Stimulated activated CD8-positive, alpha-beta memory T cell treated with anti-CD3 and anti-CD28 coated beads, Interleukin-4, amount 100 ng/mL, for 24 hours (primary cell): Measurements from ENCODE around the gene UBE3B.
A peak's percentile ranks its signal among the peaks of the same experiment; 100 is the strongest.

Experiments
- DNase-seq: peaks from one replicate; pipeline ENCODE4 v3.0.0-alpha.2; 2020; ENCODE audit warnings: low read depth

The UBE3B gene

GRCh38 chr12:109497675-109498074 is 20.2 kb downstream of the UBE3B start:
- no peak for DNase-seq

- no peak for DNase-seq
These were observed 23.2 kb downstream of the UBE3B start for GRCh38 chr12:109500406-109501185.

GRCh38 chr12:109501299-109501698 is 23.9 kb downstream of the UBE3B start:
- DNase-seq = no peak

- no peak for DNase-seq
These were observed 24.9 kb downstream of the UBE3B start for GRCh38 chr12:109502332-109502731.

GRCh38 chr12:109503611-109504010 is 26.2 kb downstream of the UBE3B start:
- DNase-seq = no peak

GRCh38 chr12:109504068-109504467 is 26.6 kb downstream of the UBE3B start:
- DNase-seq = no peak

- no peak for DNase-seq
These were observed 32.8 kb downstream of the UBE3B start for GRCh38 chr12:109510196-109510595.

GRCh38 chr12:109512608-109513007 is 35.2 kb downstream of the UBE3B start:
- no peak for DNase-seq

GRCh38 chr12:109513051-109513450 is 35.6 kb downstream of the UBE3B start:
- DNase-seq = no peak

GRCh38 chr12:109513977-109514376 is 36.5 kb downstream of the UBE3B start:
- no peak for DNase-seq

GRCh38 chr12:109517619-109518018 is 40.2 kb downstream of the UBE3B start:
- DNase-seq = no peak

- peak; percentile 37 for DNase-seq
These were observed 41.6 kb downstream of the UBE3B start for GRCh38 chr12:109518820-109519665.

- no peak for DNase-seq
These were observed 42.4 kb downstream of the UBE3B start for GRCh38 chr12:109519787-109520186.

- no peak for DNase-seq
These were observed 44.4 kb downstream of the UBE3B start for GRCh38 chr12:109521831-109522230.

GRCh38 chr12:109523071-109523470 is 45.6 kb downstream of the UBE3B start:
- DNase-seq = no peak

GRCh38 chr12:109523504-109523903 is 46.1 kb downstream of the UBE3B start:
- DNase-seq = no peak

GRCh38 chr12:109524466-109525278 is 47.2 kb downstream of the UBE3B start:
- no peak for DNase-seq

GRCh38 chr12:109525279-109525585 is 47.8 kb downstream of the UBE3B start:
- DNase-seq = no peak

- DNase-seq = no peak
These were observed 50.2 kb downstream of the UBE3B start for GRCh38 chr12:109527489-109528123.

GRCh38 chr12:109529691-109530640 is 52.5 kb downstream of the UBE3B start:
- DNase-seq = no peak

- DNase-seq = no peak
These were observed 54.0 kb downstream of the UBE3B start for GRCh38 chr12:109531411-109531810.
